ENCODE data around the gene VTI1A. TPM values are rescaled to one million over a fixed set of nuclear protein-coding genes. Genes with fewer than 3 reads are reported as not detected.

VTI1A gene
- total and polyA plus RNA-seq, 8 donors: 7.3 to 20.2 (median 11.6) TPM

- FAIRE-seq: no peak
- no peaks in the 10 kb centered on the region for H3K9me3 ChIP-seq
- H3K36me3 ChIP-seq: no peaks in the 10 kb centered on the region
- intact Hi-C loops (cut with DNase I): no loop called here
- peaks cover 0 to 3% (median 0%) of the 10 kb centered on the region in 3 donors for H3K4me1 ChIP-seq
- TF ChIP-seq, protein P1, sequence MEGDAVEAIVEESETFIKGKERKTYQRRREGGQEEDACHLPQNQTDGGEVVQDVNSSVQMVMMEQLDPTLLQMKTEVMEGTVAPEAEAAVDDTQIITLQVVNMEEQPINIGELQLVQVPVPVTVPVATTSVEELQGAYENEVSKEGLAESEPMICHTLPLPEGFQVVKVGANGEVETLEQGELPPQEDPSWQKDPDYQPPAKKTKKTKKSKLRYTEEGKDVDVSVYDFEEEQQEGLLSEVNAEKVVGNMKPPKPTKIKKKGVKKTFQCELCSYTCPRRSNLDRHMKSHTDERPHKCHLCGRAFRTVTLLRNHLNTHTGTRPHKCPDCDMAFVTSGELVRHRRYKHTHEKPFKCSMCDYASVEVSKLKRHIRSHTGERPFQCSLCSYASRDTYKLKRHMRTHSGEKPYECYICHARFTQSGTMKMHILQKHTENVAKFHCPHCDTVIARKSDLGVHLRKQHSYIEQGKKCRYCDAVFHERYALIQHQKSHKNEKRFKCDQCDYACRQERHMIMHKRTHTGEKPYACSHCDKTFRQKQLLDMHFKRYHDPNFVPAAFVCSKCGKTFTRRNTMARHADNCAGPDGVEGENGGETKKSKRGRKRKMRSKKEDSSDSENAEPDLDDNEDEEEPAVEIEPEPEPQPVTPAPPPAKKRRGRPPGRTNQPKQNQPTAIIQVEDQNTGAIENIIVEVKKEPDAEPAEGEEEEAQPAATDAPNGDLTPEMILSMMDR (IDR thresholded peaks at IDR 0.05): no peak
- DNase-seq: no peak
- H3K27me3 ChIP-seq: no peaks in the 10 kb centered on the region
- no peak overlapping the region for H3K27ac ChIP-seq
- ATAC-seq: no peak
- WGBS, 2 donors: 83 to 86% methylated on average over 4 of the region's 4 CpGs
- H3K4me3 ChIP-seq: no peak overlapping the region
Observed at GRCh38 chr10:112601214-112602090, 154.4 kb downstream of the VTI1A start.

GRCh38 chr10:112603062-112603461 lies 156.0 kb downstream of the VTI1A start:
- intact Hi-C loops (cut with DNase I): no loop called here
- Histone ChIP-seq H3K27ac (no peak overlapping the region), H3K9me3 (no peaks in the 10 kb centered on the region), H3K36me3 (no peaks in the 10 kb centered on the region), H3K4me1 (peaks cover 0 to 3% (median 0%) of the 10 kb centered on the region in 3 donors), H3K27me3 (no peaks in the 10 kb centered on the region), H3K4me3 (no peak overlapping the region)
- 74 to 76% methylated on average over 2 of the region's 2 CpGs for WGBS, 2 donors
- FAIRE-seq: no peak
- no peak for DNase-seq
- TF ChIP-seq, protein P1 (IDR thresholded peaks at IDR 0.05): no peak
- peak in 2 of 4 donors; percentile 44 to 47 for ATAC-seq

DNA sequence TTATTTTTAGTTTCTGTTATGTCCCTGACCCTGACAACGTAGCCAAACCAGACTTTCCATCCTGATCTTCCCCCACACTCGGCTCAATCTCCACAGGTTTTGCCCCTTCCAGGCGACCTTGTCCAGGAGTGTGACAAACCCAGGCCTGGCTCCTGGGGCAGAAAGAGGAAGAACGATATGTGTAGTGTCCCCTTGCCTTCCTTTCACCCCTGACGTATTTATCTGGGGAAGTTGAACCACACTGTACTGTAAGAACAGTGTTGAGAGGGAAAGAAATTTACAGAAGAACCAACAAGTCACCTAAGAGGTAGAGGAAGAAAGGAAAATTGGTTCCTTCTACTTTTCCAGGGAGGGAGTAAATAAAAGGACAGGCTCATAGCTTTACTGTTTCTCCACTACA lies 158.0 kb downstream of the VTI1A start:
- Histone ChIP-seq H3K9me3 (no peaks in the 10 kb centered on the region), H3K4me3 (no peak overlapping the region), H3K27me3 (no peaks in the 10 kb centered on the region), H3K36me3 (no peaks in the 10 kb centered on the region), H3K4me1 (peaks cover 0 to 3% (median 0%) of the 10 kb centered on the region in 3 donors), H3K27ac (no peak overlapping the region)
- DNase-seq: no peak
- WGBS, 2 donors: 81 to 85% methylated on average over 5 of the region's 5 CpGs
- TF ChIP-seq, protein P1 (IDR thresholded peaks at IDR 0.05): no peak
- intact Hi-C loops (cut with DNase I): no loop called here
- no peak for FAIRE-seq
- ATAC-seq: no peak

DNA sequence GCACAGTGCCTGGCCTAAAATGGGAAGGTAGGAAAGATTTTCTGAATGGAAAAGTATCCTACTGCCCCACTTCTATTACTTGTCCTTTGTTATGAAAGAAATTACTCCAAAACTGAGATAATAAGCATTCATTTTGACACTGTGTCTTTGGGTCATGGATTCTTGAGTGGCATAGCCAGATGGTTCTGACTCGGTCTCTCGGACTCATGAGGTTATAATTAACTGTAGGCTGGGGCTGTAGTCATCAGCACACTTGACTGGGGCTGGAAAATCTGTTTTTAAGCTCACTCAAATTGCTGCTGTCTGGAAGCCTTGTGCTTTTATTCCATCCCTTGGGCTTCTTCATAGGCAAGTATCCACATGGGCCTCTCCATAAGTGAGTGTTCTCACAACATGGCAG lies 160.5 kb downstream of the VTI1A start:
- Histone ChIP-seq H3K4me3 (no peak overlapping the region), H3K27me3 (no peaks in the 10 kb centered on the region), H3K4me1 (peaks cover 0 to 3% (median 0%) of the 10 kb centered on the region in 3 donors), H3K9me3 (no peaks in the 10 kb centered on the region), H3K36me3 (no peaks in the 10 kb centered on the region), H3K27ac (no peak overlapping the region)
- TF ChIP-seq, protein P1 (IDR thresholded peaks at IDR 0.05): no peak
- DNase-seq: no peak
- no peak for FAIRE-seq
- intact Hi-C loops (cut with DNase I): no loop called here
- no peak for ATAC-seq
- 95 to 99% methylated on average over 2 of the region's 2 CpGs for WGBS, 2 donors

GRCh38 chr10:112613620-112614019 lies 166.6 kb downstream of the VTI1A start:
- WGBS, 2 donors: 91 to 96% methylated on average over 7 of the region's 7 CpGs
- Histone ChIP-seq H3K4me3 (no peak overlapping the region), H3K27me3 (no peaks in the 10 kb centered on the region), H3K27ac (no peak overlapping the region), H3K9me3 (no peaks in the 10 kb centered on the region), H3K36me3 (no peaks in the 10 kb centered on the region), H3K4me1 (no peaks in the 10 kb centered on the region)
- ATAC-seq (peak in 2 of 4 donors; percentile 46 to 71), DNase-seq (no peak), FAIRE-seq (no peak)
- TF ChIP-seq, protein P1 (IDR thresholded peaks at IDR 0.05): no peak
- intact Hi-C loops (cut with DNase I): no loop called here

Measured in pancreas (tissue), 10 donors.